ENCODE results near the gene RSPH9.
"Not testable (repeated sequence)": the region's sequence is repeated elsewhere in the genome, so short reads cannot be mapped to it uniquely, and the experiment has no call there.

Gene RSPH9

GRCh38 chr6:43687079-43687436 lies 42.2 kb downstream of the RSPH9 start:
- no peak for DNase-seq (ENCODE audit: low read depth)

- DNase-seq (ENCODE audit: low read depth) = peak; percentile 82
Measured at GRCh38 chr6:43687437-43688347, 42.9 kb downstream of the RSPH9 start, which contains the start of gene MRPS18A. TSS of gene MRPS18A (minus strand) at chr6:43687791. CDS start at chr6:43687779, 12 bp downstream.

- DNase-seq (ENCODE audit: low read depth) = no peak
Measured at GRCh38 chr6:43689421-43689820, 44.6 kb downstream of the RSPH9 start.

GRCh38 chr6:43695215-43695966 lies 50.6 kb downstream of the RSPH9 start:
- DNase-seq (ENCODE audit: low read depth) = no peak

GRCh38 chr6:43695967-43696291 lies 51.1 kb downstream of the RSPH9 start:
- peak; percentile 11 for DNase-seq (ENCODE audit: low read depth)

- DNase-seq (ENCODE audit: low read depth) = no peak
Measured at GRCh38 chr6:43697421-43697820, 52.6 kb downstream of the RSPH9 start.

GRCh38 chr6:43698584-43699349 lies 53.9 kb downstream of the RSPH9 start:
- DNase-seq (ENCODE audit: low read depth) = peak; percentile 48

- DNase-seq (ENCODE audit: low read depth) = peak; percentile 53
Measured at GRCh38 chr6:43699564-43700186, 54.8 kb downstream of the RSPH9 start.

- DNase-seq (ENCODE audit: low read depth) = not testable (repeated sequence)
Measured at GRCh38 chr6:43700939-43701560, 56.2 kb downstream of the RSPH9 start.

- DNase-seq (ENCODE audit: low read depth) = no peak
Measured at GRCh38 chr6:43702171-43702533, 57.3 kb downstream of the RSPH9 start.

GRCh38 chr6:43702534-43703440 lies 58.0 kb downstream of the RSPH9 start:
- DNase-seq (ENCODE audit: low read depth) = peak; percentile 68

GRCh38 chr6:43703512-43704429 lies 58.9 kb downstream of the RSPH9 start:
- DNase-seq (ENCODE audit: low read depth) = no peak

GRCh38 chr6:43705996-43706395 lies 61.2 kb downstream of the RSPH9 start:
- DNase-seq (ENCODE audit: low read depth) = peak; percentile 27

- peak; percentile 22 for DNase-seq (ENCODE audit: low read depth)
Measured at GRCh38 chr6:43706788-43707187, 62.0 kb downstream of the RSPH9 start.

- DNase-seq (ENCODE audit: low read depth) = no peak
Measured at GRCh38 chr6:43707269-43707668, 62.4 kb downstream of the RSPH9 start.

GRCh38 chr6:43707767-43708166 lies 62.9 kb downstream of the RSPH9 start:
- DNase-seq (ENCODE audit: low read depth) = no peak

- peak; percentile 94 for DNase-seq (ENCODE audit: low read depth)
Measured at GRCh38 chr6:43708860-43709653, 64.2 kb downstream of the RSPH9 start.

- DNase-seq (ENCODE audit: low read depth) = peak; percentile 24
Measured at GRCh38 chr6:43709654-43710303, 64.9 kb downstream of the RSPH9 start.

All from iris pigment epithelial cell (primary cell).